Measurements from ENCODE around the gene NFAT5.
"Not testable (repeated sequence)": the region's sequence is repeated elsewhere in the genome, so short reads cannot be mapped to it uniquely, and the experiment has no call there.

The NFAT5 gene

DNA sequence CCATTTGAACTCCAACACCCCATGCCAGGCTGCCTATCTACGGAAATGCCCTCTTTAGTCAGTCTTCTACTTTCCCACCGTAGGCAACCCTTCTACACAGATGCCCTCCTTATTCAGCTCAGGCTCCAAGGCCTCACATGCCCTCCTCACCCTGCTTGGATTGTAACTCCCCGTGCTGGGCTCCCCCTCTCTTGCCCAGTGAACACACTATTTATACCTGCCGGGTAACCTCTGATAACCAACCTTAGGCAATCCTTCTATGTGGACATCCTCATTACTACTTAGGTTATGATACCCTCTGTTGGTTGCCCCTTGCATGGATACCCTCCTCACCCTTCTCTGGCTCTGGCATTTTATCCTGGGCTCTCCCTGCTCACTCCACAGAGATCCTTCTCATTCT, 50.3 kb downstream of the NFAT5 start:
- H3K4me1 ChIP-seq (ENCODE audit: insufficient read depth, low read length) = peaks cover 4% of the 10 kb centered on the region
- no peaks in the 10 kb centered on the region for H3K9me3 ChIP-seq (ENCODE audit: low read length)

DNA sequence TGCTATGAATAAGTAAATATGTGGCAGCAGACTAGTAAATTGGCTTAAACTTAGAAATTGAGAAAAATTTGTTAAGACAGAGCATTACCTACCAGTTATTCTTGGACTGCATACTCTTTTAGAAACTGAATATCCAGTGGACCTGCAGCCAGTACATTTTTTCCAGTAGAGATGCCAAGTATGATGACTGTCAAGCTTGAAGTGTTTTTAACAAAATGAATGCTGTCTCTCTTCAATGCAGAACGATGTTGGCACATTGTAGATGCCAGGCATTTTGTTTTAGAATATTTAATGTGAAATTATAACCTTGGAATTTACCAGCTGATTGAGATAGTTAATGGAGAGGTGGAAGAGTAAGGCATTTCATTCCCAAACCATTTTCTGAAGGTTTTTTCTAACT, 52.5 kb downstream of the NFAT5 start:
- Histone ChIP-seq H2AFZ (ENCODE audit: low read depth, low read length) (no peak overlapping the region), H3K27me3 (ENCODE audit: insufficient read depth, low read length) (no peaks in the 10 kb centered on the region), H3K4me1 (ENCODE audit: insufficient read depth, low read length) (no peaks in the 10 kb centered on the region), H3K9me3 (ENCODE audit: low read length) (no peaks in the 10 kb centered on the region), H3K4me3 (ENCODE audit: low read length) (no peak overlapping the region), H3K36me3 (ENCODE audit: insufficient read depth, low read length) (no peaks in the 10 kb centered on the region)

More for the DNA sequence above, 50.3 kb downstream of the NFAT5 start:
- no peaks in the 10 kb centered on the region for H3K27me3 ChIP-seq (ENCODE audit: insufficient read depth, low read length)
- H2AFZ ChIP-seq (ENCODE audit: low read depth, low read length) = no peak overlapping the region
- H3K4me3 ChIP-seq (ENCODE audit: low read length) = no peak overlapping the region
- no peaks in the 10 kb centered on the region for H3K36me3 ChIP-seq (ENCODE audit: insufficient read depth, low read length)

DNA sequence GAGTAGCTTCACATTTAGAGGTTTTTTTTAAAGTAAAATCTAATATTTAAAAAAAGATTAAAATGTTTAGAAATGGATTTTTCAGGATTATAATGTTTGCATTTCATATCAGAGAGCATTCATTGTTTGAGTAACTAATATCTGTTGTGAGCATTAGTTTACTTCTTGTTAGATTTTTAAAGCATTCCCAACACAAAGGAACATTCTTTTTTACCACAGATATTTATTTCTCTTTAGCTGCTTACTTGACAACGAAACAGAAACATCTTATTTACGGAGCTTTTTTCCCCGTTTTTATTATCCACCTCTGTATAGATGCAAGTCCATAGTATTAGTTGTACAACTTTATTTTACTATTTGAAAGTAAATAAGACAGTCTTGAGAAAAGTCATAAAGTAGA, 53.0 kb downstream of the NFAT5 start:
- no peak overlapping the region for H3K4me3 ChIP-seq (ENCODE audit: low read length)
- H3K36me3 ChIP-seq (ENCODE audit: insufficient read depth, low read length) = no peaks in the 10 kb centered on the region
- H3K27me3 ChIP-seq (ENCODE audit: insufficient read depth, low read length) = no peaks in the 10 kb centered on the region
- H3K9me3 ChIP-seq (ENCODE audit: low read length) = no peaks in the 10 kb centered on the region
- no peak overlapping the region for H2AFZ ChIP-seq (ENCODE audit: low read depth, low read length)
- no peaks in the 10 kb centered on the region for H3K4me1 ChIP-seq (ENCODE audit: insufficient read depth, low read length)

DNA sequence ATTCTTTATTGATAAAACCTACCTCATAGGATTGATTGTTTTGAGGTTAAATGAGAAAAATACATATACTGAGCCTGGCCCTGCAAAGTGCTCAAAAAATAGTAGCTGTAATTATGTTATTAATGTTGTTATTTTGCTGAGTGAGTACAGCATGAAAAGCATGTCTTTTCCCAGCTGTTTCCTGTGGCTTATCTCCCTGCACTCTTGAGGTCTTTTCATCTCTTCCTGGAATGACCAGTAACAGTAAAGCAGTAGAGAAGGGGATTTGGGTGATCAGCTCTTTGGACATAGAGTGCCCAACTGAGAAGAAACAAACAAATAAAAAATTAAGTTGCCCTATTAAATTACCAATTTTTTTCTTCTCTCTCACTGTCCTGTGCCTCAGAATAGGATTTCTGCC, 53.7 kb downstream of the NFAT5 start:
- Histone ChIP-seq H3K36me3 (ENCODE audit: insufficient read depth, low read length) (no peaks in the 10 kb centered on the region), H3K9me3 (ENCODE audit: low read length) (no peaks in the 10 kb centered on the region), H3K4me3 (ENCODE audit: low read length) (no peak overlapping the region), H3K27me3 (ENCODE audit: insufficient read depth, low read length) (no peaks in the 10 kb centered on the region), H2AFZ (ENCODE audit: low read depth, low read length) (no peak overlapping the region), H3K4me1 (ENCODE audit: insufficient read depth, low read length) (no peaks in the 10 kb centered on the region)

DNA sequence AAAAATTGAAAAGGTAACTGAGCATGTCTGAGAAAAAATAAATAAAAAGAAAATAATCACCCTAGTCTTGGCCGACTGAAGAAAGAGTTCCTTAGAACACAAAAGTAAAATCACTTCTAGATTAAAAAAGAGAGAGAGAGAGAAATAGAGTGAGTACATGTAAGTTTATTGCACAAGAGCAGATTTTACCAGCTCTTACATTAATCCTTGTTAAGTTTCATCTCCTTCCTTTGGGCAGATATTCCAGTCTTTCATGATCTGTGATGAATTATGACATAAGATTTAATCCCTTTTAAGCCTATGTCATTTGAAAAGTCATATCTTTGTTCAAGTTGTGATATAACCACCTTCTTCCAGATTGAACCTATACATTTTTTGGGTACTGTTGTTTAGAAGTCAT, 54.8 kb downstream of the NFAT5 start:
- Histone ChIP-seq H3K27me3 (ENCODE audit: insufficient read depth, low read length) (no peaks in the 10 kb centered on the region), H3K4me1 (ENCODE audit: insufficient read depth, low read length) (no peaks in the 10 kb centered on the region), H3K9me3 (ENCODE audit: low read length) (no peaks in the 10 kb centered on the region), H3K36me3 (ENCODE audit: insufficient read depth, low read length) (no peaks in the 10 kb centered on the region), H2AFZ (ENCODE audit: low read depth, low read length) (no peak overlapping the region), H3K4me3 (ENCODE audit: low read length) (no peak overlapping the region)

DNA sequence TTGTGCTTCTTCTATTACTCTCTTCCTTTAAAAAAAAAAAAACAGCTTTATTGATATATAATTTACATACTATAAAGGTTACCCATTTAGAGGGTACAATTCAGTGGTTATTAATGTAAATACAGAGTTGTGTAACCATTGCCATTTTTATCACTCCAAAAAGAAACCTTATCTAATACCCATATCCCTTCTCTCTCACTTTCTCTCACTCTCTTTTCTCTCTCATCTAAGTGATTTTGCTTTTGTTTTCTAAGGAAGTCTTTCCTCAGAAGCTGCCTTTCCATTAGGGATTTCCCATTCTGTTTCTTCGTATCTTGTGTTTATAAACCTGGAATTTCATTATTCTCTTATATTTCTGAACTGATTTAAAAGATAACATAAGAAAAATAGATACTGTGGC, 55.5 kb downstream of the NFAT5 start:
- Histone ChIP-seq H3K27me3 (ENCODE audit: insufficient read depth, low read length) (no peaks in the 10 kb centered on the region), H3K36me3 (ENCODE audit: insufficient read depth, low read length) (no peaks in the 10 kb centered on the region), H3K4me3 (ENCODE audit: low read length) (no peak overlapping the region), H2AFZ (ENCODE audit: low read depth, low read length) (no peak overlapping the region), H3K9me3 (ENCODE audit: low read length) (no peaks in the 10 kb centered on the region), H3K4me1 (ENCODE audit: insufficient read depth, low read length) (no peaks in the 10 kb centered on the region)

DNA sequence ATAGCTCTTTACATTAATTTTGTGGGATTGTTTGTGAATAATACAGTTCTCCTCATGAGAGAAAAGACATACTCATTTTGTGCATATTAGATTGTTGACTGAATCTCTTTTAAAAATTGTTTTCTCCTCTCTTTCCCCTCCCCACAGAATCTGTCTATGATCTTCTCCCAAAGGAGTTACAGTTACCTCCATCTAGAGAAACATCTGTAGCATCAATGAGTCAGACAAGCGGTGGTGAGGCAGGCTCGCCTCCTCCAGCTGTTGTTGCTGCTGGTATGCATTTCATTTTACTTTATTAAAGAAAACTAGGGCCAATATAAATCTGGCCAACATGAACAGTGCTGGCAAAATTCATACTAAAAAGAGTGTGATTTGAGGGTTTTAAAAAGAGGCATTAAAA, 60.5 kb downstream of the NFAT5 start:
- H3K36me3 ChIP-seq (ENCODE audit: insufficient read depth, low read length) = peaks cover 8% of the 10 kb centered on the region
- no peak overlapping the region for H3K4me3 ChIP-seq (ENCODE audit: low read length)
- no peaks in the 10 kb centered on the region for H3K4me1 ChIP-seq (ENCODE audit: insufficient read depth, low read length)
- no peaks in the 10 kb centered on the region for H3K9me3 ChIP-seq (ENCODE audit: low read length)
- H3K27me3 ChIP-seq (ENCODE audit: insufficient read depth, low read length) = no peaks in the 10 kb centered on the region
- H2AFZ ChIP-seq (ENCODE audit: low read depth, low read length) = no peak overlapping the region

DNA sequence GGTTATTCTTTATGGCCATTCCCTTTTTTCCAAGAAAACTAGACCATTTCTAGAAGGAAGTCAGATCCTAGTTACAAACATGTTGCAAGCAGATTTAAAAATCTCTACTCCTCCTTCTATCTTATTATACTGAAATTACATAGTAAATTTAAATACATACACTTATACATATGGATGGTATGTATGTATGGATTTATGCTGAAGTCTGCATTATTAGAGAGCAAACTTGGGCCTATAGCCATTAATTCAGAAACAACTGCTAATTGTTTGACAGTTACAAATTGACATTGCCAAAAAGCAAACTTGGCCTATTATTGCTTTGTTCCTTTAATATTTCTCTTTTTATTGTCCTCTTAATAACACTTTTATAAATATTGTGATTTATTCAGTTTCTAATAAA, 67.1 kb downstream of the NFAT5 start:
- Histone ChIP-seq H3K4me1 (ENCODE audit: insufficient read depth, low read length) (no peaks in the 10 kb centered on the region), H2AFZ (ENCODE audit: low read depth, low read length) (no peak overlapping the region), H3K36me3 (ENCODE audit: insufficient read depth, low read length) (peaks cover 17% of the 10 kb centered on the region), H3K27me3 (ENCODE audit: insufficient read depth, low read length) (no peaks in the 10 kb centered on the region), H3K9me3 (ENCODE audit: low read length) (peaks cover 11% of the 10 kb centered on the region), H3K4me3 (ENCODE audit: low read length) (no peak overlapping the region)

DNA sequence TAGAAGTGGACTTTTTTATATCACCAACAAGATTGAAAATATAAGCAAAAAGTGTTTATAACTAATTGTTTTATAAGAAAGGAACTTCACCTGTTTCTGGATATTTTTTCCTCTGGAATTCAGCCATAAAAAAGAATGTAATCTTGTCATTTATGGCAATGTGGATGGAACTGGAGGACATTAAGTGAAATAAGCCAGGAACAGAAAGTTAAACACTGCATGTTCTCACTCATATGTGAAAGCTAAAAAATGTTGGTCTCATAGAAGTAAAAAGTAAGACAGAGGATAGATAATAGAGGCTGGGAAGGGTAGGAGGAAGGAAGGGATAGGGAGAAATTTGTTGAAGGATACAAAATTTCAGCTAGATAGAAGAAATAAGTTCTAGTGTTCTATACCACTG, 67.6 kb downstream of the NFAT5 start:
- Histone ChIP-seq H3K4me1 (ENCODE audit: insufficient read depth, low read length) (no peaks in the 10 kb centered on the region), H3K9me3 (ENCODE audit: low read length) (peaks cover 11% of the 10 kb centered on the region), H2AFZ (ENCODE audit: low read depth, low read length) (no peak overlapping the region), H3K36me3 (ENCODE audit: insufficient read depth, low read length) (peaks cover 17% of the 10 kb centered on the region), H3K4me3 (ENCODE audit: low read length) (no peak overlapping the region), H3K27me3 (ENCODE audit: insufficient read depth, low read length) (no peaks in the 10 kb centered on the region)

DNA sequence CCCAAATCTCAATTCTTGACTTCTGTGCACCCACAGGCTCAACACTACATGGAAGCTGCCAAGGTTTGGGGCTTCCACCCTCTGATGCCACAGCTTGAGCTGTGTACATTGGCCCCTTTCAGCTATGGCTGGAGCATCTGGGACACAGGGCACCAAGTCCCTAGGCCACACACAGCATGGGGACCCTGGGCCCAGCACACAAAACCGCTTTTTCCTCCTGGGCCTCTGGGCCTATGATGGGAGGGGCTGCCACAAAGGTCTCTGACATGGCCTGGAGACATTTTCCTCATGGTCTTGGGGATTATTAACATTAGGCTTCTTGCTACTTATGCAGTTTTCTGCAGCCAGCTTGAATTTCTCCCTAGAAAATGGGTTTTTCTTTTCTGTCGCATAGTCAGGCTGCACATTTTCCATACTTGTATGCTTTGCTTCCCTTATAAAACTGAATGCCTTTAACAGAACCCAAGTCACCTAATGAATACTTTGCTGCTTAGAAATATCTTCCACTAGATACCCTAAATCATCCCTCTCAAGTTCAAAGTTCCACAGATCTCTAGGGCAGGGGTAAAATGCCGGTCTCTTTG, 70.9 kb downstream of the NFAT5 start:
- H3K27me3 ChIP-seq (ENCODE audit: insufficient read depth, low read length) = not testable (repeated sequence)

DNA sequence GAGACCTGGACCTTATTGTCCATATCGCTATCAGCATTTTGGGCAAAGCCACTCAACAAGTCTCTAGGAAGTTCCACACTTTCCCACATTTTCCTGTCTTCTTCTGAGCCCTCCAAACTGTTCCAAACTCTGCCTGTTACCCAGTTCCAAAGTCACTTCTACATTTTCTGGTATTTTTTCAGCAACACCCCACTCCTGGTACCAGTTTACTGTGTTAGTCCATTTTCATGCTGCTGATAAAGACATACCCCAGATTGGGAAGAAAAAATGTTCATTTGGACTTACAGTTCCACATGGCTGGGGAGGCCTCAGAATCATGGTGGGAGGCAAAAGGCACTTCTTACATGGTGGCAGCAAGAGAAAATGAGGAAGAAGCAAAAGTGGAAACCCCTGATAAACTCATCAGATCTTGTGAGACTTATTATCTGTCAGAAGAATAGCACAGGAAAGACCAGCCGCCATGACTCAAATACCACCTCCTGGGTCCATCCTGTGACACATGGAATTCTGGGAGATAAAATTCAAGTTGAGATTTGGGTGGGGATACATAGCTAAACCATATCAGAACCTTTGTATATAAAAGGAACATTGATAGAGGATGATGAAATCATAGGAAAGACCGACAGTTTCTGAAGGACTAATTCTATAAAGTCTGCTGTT, 71.6 kb downstream of the NFAT5 start:
- H3K36me3 ChIP-seq (ENCODE audit: insufficient read depth, low read length); H3K4me3 ChIP-seq (ENCODE audit: low read length); H3K4me1 ChIP-seq (ENCODE audit: insufficient read depth, low read length); H2AFZ ChIP-seq (ENCODE audit: low read depth, low read length); H3K27me3 ChIP-seq (ENCODE audit: insufficient read depth, low read length): not testable (repeated sequence)
- peaks cover 11% of the 10 kb centered on the region for H3K9me3 ChIP-seq (ENCODE audit: low read length)

More for the DNA sequence above, 70.9 kb downstream of the NFAT5 start:
- H3K4me3 ChIP-seq (ENCODE audit: low read length); H3K36me3 ChIP-seq (ENCODE audit: insufficient read depth, low read length); H3K4me1 ChIP-seq (ENCODE audit: insufficient read depth, low read length); H2AFZ ChIP-seq (ENCODE audit: low read depth, low read length): not testable (repeated sequence)
- peaks cover 11% of the 10 kb centered on the region for H3K9me3 ChIP-seq (ENCODE audit: low read length)

DNA sequence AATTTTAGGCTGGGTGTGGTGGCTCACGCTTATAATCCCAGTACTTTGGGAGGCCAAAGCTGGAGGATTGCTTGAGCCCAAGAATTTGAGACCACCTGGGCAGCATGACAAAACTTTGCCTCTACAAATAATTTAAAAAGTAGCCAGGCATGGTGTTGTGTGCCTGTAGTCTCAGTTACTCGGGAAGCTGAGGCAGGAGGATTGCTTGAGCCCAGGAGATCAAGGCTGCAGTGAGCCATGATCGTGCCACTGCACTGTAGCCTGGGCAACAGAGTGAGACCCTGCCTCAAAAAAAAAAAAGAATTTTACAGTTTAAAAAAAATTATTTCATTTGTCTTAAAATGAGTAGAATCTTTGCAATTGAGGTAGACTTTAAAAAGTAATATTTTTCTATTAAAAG, 78.2 kb downstream of the NFAT5 start:
- H2AFZ ChIP-seq (ENCODE audit: low read depth, low read length); H3K9me3 ChIP-seq (ENCODE audit: low read length): not testable (repeated sequence)

DNA sequence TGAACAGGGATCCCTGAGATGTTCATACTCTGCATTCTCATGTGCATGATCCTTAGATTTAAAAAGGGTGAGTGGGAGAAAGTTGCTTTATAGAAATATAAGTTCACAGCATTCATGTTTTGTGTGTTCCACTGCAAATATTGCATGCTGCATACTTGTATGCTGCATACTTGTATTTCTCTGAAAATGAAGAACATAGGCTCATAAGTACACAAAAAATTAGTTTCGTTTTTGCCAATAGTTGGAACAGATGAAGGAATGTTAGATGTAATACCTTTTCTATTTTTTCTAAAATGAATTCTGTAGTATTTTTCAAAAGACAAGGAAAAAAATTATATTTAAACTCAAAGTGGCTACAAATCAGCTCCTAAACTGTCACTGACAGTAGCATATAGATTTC, 79.0 kb downstream of the NFAT5 start:
- H3K4me3 ChIP-seq (ENCODE audit: low read length) = no peak overlapping the region
- H3K9me3 ChIP-seq (ENCODE audit: low read length) = no peaks in the 10 kb centered on the region
- peaks cover 14% of the 10 kb centered on the region for H3K36me3 ChIP-seq (ENCODE audit: insufficient read depth, low read length)
- H2AFZ ChIP-seq (ENCODE audit: low read depth, low read length) = no peak overlapping the region
- no peaks in the 10 kb centered on the region for H3K27me3 ChIP-seq (ENCODE audit: insufficient read depth, low read length)
- peaks cover under 1% of the 10 kb centered on the region for H3K4me1 ChIP-seq (ENCODE audit: insufficient read depth, low read length)

More for the DNA sequence above, 78.2 kb downstream of the NFAT5 start:
- H3K4me1 ChIP-seq (ENCODE audit: insufficient read depth, low read length); H3K4me3 ChIP-seq (ENCODE audit: low read length); H3K27me3 ChIP-seq (ENCODE audit: insufficient read depth, low read length): not testable (repeated sequence)
- peaks cover 14% of the 10 kb centered on the region for H3K36me3 ChIP-seq (ENCODE audit: insufficient read depth, low read length)

DNA sequence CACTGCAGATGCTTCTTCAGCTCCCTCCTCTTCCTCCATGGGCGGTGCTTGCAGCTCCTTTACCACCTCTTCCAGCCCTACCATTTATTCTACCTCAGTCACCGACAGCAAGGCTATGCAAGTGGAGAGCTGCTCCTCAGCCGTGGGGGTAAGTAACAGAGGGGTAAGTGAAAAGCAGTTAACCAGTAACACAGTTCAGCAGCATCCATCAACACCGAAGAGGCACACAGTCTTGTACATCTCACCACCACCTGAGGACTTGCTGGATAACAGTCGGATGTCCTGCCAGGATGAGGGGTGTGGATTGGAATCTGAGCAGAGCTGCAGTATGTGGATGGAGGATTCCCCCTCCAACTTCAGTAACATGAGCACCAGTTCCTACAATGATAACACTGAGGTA, 81.3 kb downstream of the NFAT5 start:
- Histone ChIP-seq H3K4me3 (ENCODE audit: low read length) (no peak overlapping the region), H3K36me3 (ENCODE audit: insufficient read depth, low read length) (peaks cover 29% of the 10 kb centered on the region), H3K4me1 (ENCODE audit: insufficient read depth, low read length) (peaks cover 4% of the 10 kb centered on the region)

More for the DNA sequence above, 81.3 kb downstream of the NFAT5 start:
- Histone ChIP-seq H3K9me3 (ENCODE audit: low read length) (no peaks in the 10 kb centered on the region), H2AFZ (ENCODE audit: low read depth, low read length) (no peak overlapping the region), H3K27me3 (ENCODE audit: insufficient read depth, low read length) (no peaks in the 10 kb centered on the region)
